Psoas muscle (tissue), 8 donors: ENCODE data around the gene CNTNAP2. TPM values are rescaled to one million over a fixed set of nuclear protein-coding genes. Genes with fewer than 3 reads are reported as not detected.
"Not testable (repeated sequence)": the region's sequence is repeated elsewhere in the genome, so short reads cannot be mapped to it uniquely, and the experiment has no call there.

ENCODE experiments used
- ATAC-seq, 4 donors: fragments of 200-7000 bp; cut with Tn5 transposase; one replicate each; pipeline ENCODE4 v1.9.1; 2020; ENCODE audit warnings: moderate library complexity in 3 of 4, mild to moderate bottlenecking in 2 of 4
- DNase-seq, 2 donors: peaks; one replicate each; pipeline ENCODE4 v3.0.0-alpha.2; 2020
- H3K27ac ChIP-seq: fragments of 200-600 bp; one replicate; pipeline ENCODE4 v1.8.0; 2022
- H3K27me3 ChIP-seq, 3 donors: fragments of 200-600 bp in 1 of 3; one replicate each; pipeline versions ENCODE4 v1.6.1 to v1.8.0; 2013 to 2022; ENCODE audit warnings: low read length in 2 of 3, mild to moderate bottlenecking in 2 of 3, moderate library complexity in 1 of 3; ENCODE audit not compliant: insufficient read depth in 3 of 3
- H3K36me3 ChIP-seq, 2 donors: fragments of 200-600 bp in 1 of 2; one replicate each; pipeline versions ENCODE4 v1.6.1 to v1.8.0; 2013 to 2022; ENCODE audit warnings: low read depth in 1 of 2, mild to moderate bottlenecking in 1 of 2, moderate library complexity in 1 of 2; ENCODE audit not compliant: insufficient read depth in 1 of 2
- H3K4me1 ChIP-seq: fragments of 200-600 bp; one replicate; pipeline ENCODE4 v1.8.0; 2022
- H3K4me3 ChIP-seq: fragments of 200-600 bp; one replicate; pipeline ENCODE4 v1.8.0; 2022; ENCODE audit warnings: mild to moderate bottlenecking
- H3K9me3 ChIP-seq: fragments of 200-600 bp; one replicate; pipeline ENCODE4 v1.8.0; 2022
- CTCF ChIP-seq: fragments of 200-600 bp; IDR thresholded peaks from one replicate; pipeline ENCODE4 v1.8.0; 2022; ENCODE audit warnings: antibody characterized with exemption
- WGBS, 3 donors: extraction: QIAGEN DNeasy Blood & Tissue Kit; methylation state at CpG; one replicate each; pipeline versions ENCODE4 v1.1.6 to v1.1.7; 2013; 5-methylcytosine and 5-hydroxymethylcytosine counted together
- intact Hi-C, 2 donors: fragments of 100-400 bp; cut with DNase I; formaldehyde crosslinking; loops; one replicate each; pipeline versions ENCODE4 v1.11.0 to v1.14.2; 2022
- polyA plus RNA-seq, 3 donors: library from polyadenylated mRNA; stranded (reverse); fragments of 200-250 nt; gene quantifications; one replicate each; pipeline ENCODE4 v1.2.3, GENCODE V29; 2013
- total RNA-seq, 4 donors: library from RNA; stranded (reverse); fragmentation: NEBNext Ultra II Directional in 2 of 4; extraction: Animal tissue kit (Norgen Biotek cat#: 25700) in 2 of 4; gene quantifications; one replicate each; pipeline versions ENCODE4 v1.2.1 to v1.2.4, GENCODE V29; 2021 to 2023
- donor health status: healthy with polysubstance abuse.
- donor health status: DM: no; HTN: no; CAD: no; lungs with moderate emphysema.
- donor health status: Bipolar disorder and iron deficiency.
- donor health status: healthy.
- donor health status: DM: yes; HTN: yes; CAD: no.
- donor health status: DM: no; HTN: no; CAD: no.
- donor health status: DM: no; HTN: no; CAD: no.
- donor health status: DM: yes; HTN: yes; CAD: no.

The CNTNAP2 gene
- total and polyA plus RNA-seq, 7 donors = 0.01 to 0.13 TPM; not detected in 5

GRCh38 chr7:148419856-148420832, 2303.5 kb downstream of the CNTNAP2 start:
- Histone ChIP-seq H3K9me3 (no peaks in the 10 kb centered on the region), H3K27me3 (peaks cover 0 to 6% (median 5%) of the 10 kb centered on the region in 3 donors), H3K4me1 (no peaks in the 10 kb centered on the region), H3K4me3 (no peak overlapping the region), H3K27ac (no peak overlapping the region), H3K36me3 (no peaks in the 10 kb centered on the region)
- ATAC-seq (no peak), DNase-seq (no peak)
- intact Hi-C loops = no loop called here
- WGBS, 3 donors = 55 to 57% (median 55%) methylated on average over 11 of the region's 11 CpGs
- TF ChIP-seq CTCF = no peak

- no peak overlapping the region for H3K4me3 ChIP-seq
- intact Hi-C loops = no loop called here
- TF ChIP-seq CTCF = no peak
- 89 to 91% (median 90%) methylated on average over 5 of the region's 5 CpGs for WGBS, 3 donors
- H3K27ac ChIP-seq = no peak overlapping the region
- no peak for ATAC-seq
- H3K9me3 ChIP-seq = no peaks in the 10 kb centered on the region
- no peaks in the 10 kb centered on the region for H3K36me3 ChIP-seq
- no peaks in the 10 kb centered on the region for H3K4me1 ChIP-seq
- DNase-seq = no peak
- peaks cover 0 to 5% (median 5%) of the 10 kb centered on the region in 3 donors for H3K27me3 ChIP-seq
Observed at GRCh38 chr7:148422030-148422429, 2305.4 kb downstream of the CNTNAP2 start.

GRCh38 chr7:148426393-148426792, 2309.8 kb downstream of the CNTNAP2 start:
- H3K4me3 ChIP-seq, ATAC-seq, intact Hi-C loops, H3K27ac ChIP-seq, H3K4me1 ChIP-seq, H3K9me3 ChIP-seq, H3K36me3 ChIP-seq, H3K27me3 ChIP-seq, DNase-seq: not testable (repeated sequence)
- WGBS, 3 donors = 89 to 94% (median 93%) methylated on average over 18 to 24 of the region's 24 CpGs

GRCh38 chr7:148430690-148431089, 2314.1 kb downstream of the CNTNAP2 start:
- ATAC-seq, H3K9me3 ChIP-seq, DNase-seq, H3K27me3 ChIP-seq, H3K36me3 ChIP-seq, H3K4me3 ChIP-seq, H3K27ac ChIP-seq, H3K4me1 ChIP-seq, intact Hi-C loops: not testable (repeated sequence)
- WGBS, 3 donors = 92 to 95% (median 94%) methylated on average over 3 of the region's 3 CpGs

- no peaks in the 10 kb centered on the region for H3K4me1 ChIP-seq
- TF ChIP-seq CTCF = no peak
- no peaks in the 10 kb centered on the region for H3K27me3 ChIP-seq
- WGBS, 3 donors = 52 to 55% (median 53%) methylated on average over 3 of the region's 3 CpGs
- H3K4me3 ChIP-seq = no peak overlapping the region
- no peaks in the 10 kb centered on the region for H3K36me3 ChIP-seq
- H3K9me3 ChIP-seq = no peaks in the 10 kb centered on the region
- intact Hi-C loops = no loop called here
- H3K27ac ChIP-seq = no peak overlapping the region
- DNase-seq (no peak), ATAC-seq (no peak)
Observed at GRCh38 chr7:148433521-148434180, 2317.1 kb downstream of the CNTNAP2 start.
